ENCODE results near the gene SOHLH1. TPM values are rescaled to one million over a fixed set of nuclear protein-coding genes. Genes with fewer than 3 reads are reported as not detected.

SOHLH1 gene
- total and polyA plus RNA-seq, 2 of the 13 experiments (the other 11 are each of a cell fraction or from before 2014, with no cell fraction given), result 0.15 TPM

- in situ Hi-C loops (cut with HindIII; ENCODE audit: extremely low pct_ligation_motif_present, low pct_unique_long_range_greater_than_20kb) (no loop called here), intact Hi-C loops (cut with micrococcal nuclease; ENCODE audit: unreplicated experiment) (no loop called here)
- H3K79me2 ChIP-seq (ENCODE audit: insufficient read depth, low read length), result no peaks in the 10 kb centered on the region
- ChIA-PET CTCF (ENCODE audit: low intra/inter-chr PET ratio, low total read pairs) (no interaction called here), POLR2A (no interaction called here)
- WGBS (ENCODE audit: low lambda C conversion rate), result no CpG with 5 or more reads among the region's 14 CpGs
- no peaks in the 10 kb centered on the region for H3K4me1 ChIP-seq (ENCODE audit: insufficient read depth, low read length)
- no peak overlapping the region for H2AFZ ChIP-seq (ENCODE audit: low read length)
- no peak overlapping the region for H3K4me2 ChIP-seq (ENCODE audit: low read depth, low read length)
- TF ChIP-seq ZNF773 (CRISPR knock-in tag; IDR thresholded peaks at IDR 0.05; ENCODE audit: borderline replicate concordance), result no peak
- no peak for TF ChIP-seq AKNA (CRISPR knock-in tag; IDR thresholded peaks at IDR 0.05; ENCODE audit: borderline replicate concordance)
- no peak for TF ChIP-seq ZNF530 (CRISPR knock-in tag; IDR thresholded peaks at IDR 0.05; ENCODE audit: low read depth)
- TF ChIP-seq ZFP1 (CRISPR knock-in tag; IDR thresholded peaks at IDR 0.05), result no peak
- no peak for TF ChIP-seq ZSCAN29 (CRISPR knock-in tag; conservative IDR thresholded peaks at IDR 0.05)
- TF ChIP-seq ZNF34 (CRISPR knock-in tag; IDR thresholded peaks at IDR 0.05; ENCODE audit: borderline replicate concordance), result no peak
- TF ChIP-seq CTCF (CRISPR knock-in tag; IDR thresholded peaks at IDR 0.05), result no peak
- no peak for TF ChIP-seq ZKSCAN5 (CRISPR knock-in tag; IDR thresholded peaks at IDR 0.05)
- TF ChIP-seq CENPT (CRISPR knock-in tag; IDR thresholded peaks at IDR 0.05; ENCODE audit: low read depth), result no peak
- no peak for TF ChIP-seq CCAR2 (optimal IDR thresholded peaks at IDR 0.05; ENCODE audit: low read depth, low read length)
- TF ChIP-seq NR2F6 (IDR thresholded peaks at IDR 0.05), result no peak
- no peak for TF ChIP-seq NR2F6 (CRISPR knock-in tag; IDR thresholded peaks at IDR 0.05)
- BruUV-seq (replicated peaks), result no TSS peak
- no peak overlapping the region for H3K27ac ChIP-seq (ENCODE audit: extremely low read length, insufficient read depth, low read length)
- H3K36me3 ChIP-seq (replicated peaks in 1 of 2; ENCODE audit: control insufficient read depth in 1 of 2, insufficient read depth in 2 of 2, low read length in 2 of 2), result no peaks in the 10 kb centered on the region
- H3K9me3 ChIP-seq (ENCODE audit: low read length), result no peaks in the 10 kb centered on the region
- no peak for FAIRE-seq
- 0 out of 2 replicates have a peak, but pooled peaks cover 8% of the 10 kb centered on the region for H4K20me1 ChIP-seq (ENCODE audit: insufficient read depth, low read length)
- peaks cover 27 to 93% of the 10 kb centered on the region in 2 experiments; a peak in 4 of 5 replicates for H3K27me3 ChIP-seq (ENCODE audit: control insufficient read depth in 1 of 2, insufficient read depth in 2 of 2, low read length in 2 of 2)
- H3K9ac ChIP-seq (ENCODE audit: insufficient read depth, low read depth, low read length), result no peak overlapping the region
- DNase-seq (ENCODE audit: low spot score), result no peak
- H3K4me3 ChIP-seq (replicated peaks in 1 of 3; ENCODE audit: insufficient read depth in 1 of 3, low read depth in 2 of 3, low read length in 3 of 3), result no peak overlapping the region
- no peak for ATAC-seq
Measured at GRCh38 chr9:135743021-135743420, 43.7 kb upstream of the SOHLH1 start.

All from HepG2 (cell line).